C4-2B (cell line): Measurements from ENCODE around the gene MCF2L.

Experiments used
- ZFX ChIP-seq: fragments of 450-650 bp; IDR thresholded peaks from 2 replicates; pipeline ENCODE4 v1.6.1; 2017
- TF ChIP-seq, protein P1 (sequence below): fragments of 450-650 bp; conservative IDR thresholded peaks from 2 replicates; pipeline ENCODE4 v1.5.1; 2017; ENCODE audit warnings: mild to moderate bottlenecking

DNA sequence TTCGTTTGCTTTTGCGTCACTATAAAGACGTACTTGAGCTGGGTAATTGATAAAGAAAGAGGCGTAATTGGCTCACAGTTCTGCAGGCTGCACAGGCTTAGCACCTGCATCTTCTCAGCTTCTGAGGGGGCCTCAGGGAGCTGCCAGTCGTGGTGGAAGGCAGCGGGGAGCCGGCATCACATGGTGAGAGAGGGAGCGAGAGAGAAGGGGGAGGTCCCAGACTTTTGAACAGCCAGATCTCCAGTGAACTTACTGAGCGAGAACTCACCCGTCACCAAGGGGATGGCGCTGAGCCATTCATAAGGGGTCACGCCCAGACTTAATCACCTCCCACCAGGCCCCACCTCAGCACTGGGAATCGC lies 77.8 kb downstream of the MCF2L start:
- TF ChIP-seq, protein P1, sequence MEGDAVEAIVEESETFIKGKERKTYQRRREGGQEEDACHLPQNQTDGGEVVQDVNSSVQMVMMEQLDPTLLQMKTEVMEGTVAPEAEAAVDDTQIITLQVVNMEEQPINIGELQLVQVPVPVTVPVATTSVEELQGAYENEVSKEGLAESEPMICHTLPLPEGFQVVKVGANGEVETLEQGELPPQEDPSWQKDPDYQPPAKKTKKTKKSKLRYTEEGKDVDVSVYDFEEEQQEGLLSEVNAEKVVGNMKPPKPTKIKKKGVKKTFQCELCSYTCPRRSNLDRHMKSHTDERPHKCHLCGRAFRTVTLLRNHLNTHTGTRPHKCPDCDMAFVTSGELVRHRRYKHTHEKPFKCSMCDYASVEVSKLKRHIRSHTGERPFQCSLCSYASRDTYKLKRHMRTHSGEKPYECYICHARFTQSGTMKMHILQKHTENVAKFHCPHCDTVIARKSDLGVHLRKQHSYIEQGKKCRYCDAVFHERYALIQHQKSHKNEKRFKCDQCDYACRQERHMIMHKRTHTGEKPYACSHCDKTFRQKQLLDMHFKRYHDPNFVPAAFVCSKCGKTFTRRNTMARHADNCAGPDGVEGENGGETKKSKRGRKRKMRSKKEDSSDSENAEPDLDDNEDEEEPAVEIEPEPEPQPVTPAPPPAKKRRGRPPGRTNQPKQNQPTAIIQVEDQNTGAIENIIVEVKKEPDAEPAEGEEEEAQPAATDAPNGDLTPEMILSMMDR: no peak
- TF ChIP-seq ZFX: no peak
